Measurements from ENCODE around the gene MS4A15.

- no peak for TF ChIP-seq POLR2A (IDR thresholded peaks at IDR 0.05; ENCODE audit: low read depth, low read length)
- no peak for TF ChIP-seq POLR2AphosphoS5 (IDR thresholded peaks at IDR 0.05; ENCODE audit: low read depth, low read length)
Observed at GRCh38 chr11:60774726-60775125, 18.1 kb downstream of the MS4A15 start.

All from GM12892 (cell line).